Heart right ventricle (tissue), 16 donors: ENCODE measurements around the gene GPR45. TPM values are rescaled to one million over a fixed set of nuclear protein-coding genes. Genes with fewer than 3 reads are reported as not detected.

Experiments
- ATAC-seq, 8 donors: fragments of 200-7000 bp; cut with Tn5 transposase; one replicate each; pipeline ENCODE4 v1.9.1; 2020; ENCODE audit warnings: mild to moderate bottlenecking in 8 of 8, moderate library complexity in 8 of 8, moderate number of reproducible peaks in 1 of 8
- DNase-seq, 2 donors: peaks; one replicate each; pipeline ENCODE4 v3.0.0-alpha.2; 2020
- H3K27ac ChIP-seq, 10 donors: fragments of 200-600 bp; sonication (generic) in 2 of 10; one replicate each; pipeline versions ENCODE4 v1.5.0 to v1.8.0; 2020 to 2022; ENCODE audit warnings: mild to moderate bottlenecking in 3 of 10
- H3K27me3 ChIP-seq, 7 donors: fragments of 200-600 bp; one replicate each; pipeline ENCODE4 v1.8.0; 2021 to 2022; ENCODE audit warnings: mild to moderate bottlenecking in 2 of 7
- H3K36me3 ChIP-seq, 9 donors: fragments of 200-600 bp; sonication (generic) in 1 of 9; one replicate each; pipeline versions ENCODE4 v1.5.0 to v1.8.0; 2020 to 2022; ENCODE audit warnings: mild to moderate bottlenecking in 2 of 9
- H3K4me1 ChIP-seq, 9 donors: fragments of 200-600 bp; sonication (generic) in 1 of 9; one replicate each; pipeline versions ENCODE4 v1.5.0 to v1.8.0; 2020 to 2022; ENCODE audit warnings: mild to moderate bottlenecking in 4 of 9
- H3K4me3 ChIP-seq, 10 donors: fragments of 200-600 bp; sonication (generic) in 2 of 10; one replicate each; pipeline versions ENCODE4 v1.5.0 to v1.8.0; 2020 to 2022; ENCODE audit warnings: mild to moderate bottlenecking in 7 of 10, moderate library complexity in 2 of 10
- H3K9me3 ChIP-seq, 11 donors: fragments of 200-600 bp in 10 of 11; sonication (generic) in 2 of 11; one replicate each; pipeline versions ENCODE4 v1.5.0 to v1.8.0; 2013 to 2022; ENCODE audit warnings: mild to moderate bottlenecking in 2 of 11, control low read depth in 1 of 11, moderate library complexity in 1 of 11
- WGBS, 2 donors: extraction: QIAGEN DNeasy Blood & Tissue Kit; methylation state at CpG; one replicate each; pipeline ENCODE4 v1.1.7; 2013; ENCODE audit warnings: inconsistent platforms in 1 of 2; 5-methylcytosine and 5-hydroxymethylcytosine counted together
- intact Hi-C, 10 donors: fragments of 100-400 bp; cut with DNase I; formaldehyde crosslinking; loops; one replicate each; pipeline versions ENCODE4 v1.11.1 to v1.14.2; 2022
- long read RNA-seq, 3 donors: library from polyadenylated mRNA; unstranded; transcript quantifications; one replicate each; pipeline ENCODE4 v2.0.0, GENCODE V29; 2020 to 2021
- polyA plus RNA-seq, 2 donors: library from polyadenylated mRNA; stranded (reverse); fragments of 200-250 nt; gene quantifications; one replicate each; pipeline ENCODE4 v1.2.3, GENCODE V29; 2013
- total RNA-seq, 10 donors: library from RNA; stranded (reverse); fragmentation: NEBNext Ultra II Directional in 3 of 10; extraction: Animal tissue kit (Norgen Biotek cat#: 25700) in 3 of 10; gene quantifications; one replicate each; pipeline versions ENCODE4 v1.2.1 to v1.2.4, GENCODE V29; 2021 to 2023
- TF ChIP-seq, protein P1 (sequence below), 9 donors: fragments of 200-600 bp; sonication (generic) in 2 of 9; IDR thresholded peaks; one replicate each; pipeline versions ENCODE4 v1.5.0 to v1.8.0; 2021 to 2022; ENCODE audit warnings: antibody characterized with exemption in 9 of 9, mild to moderate bottlenecking in 5 of 9, moderate library complexity in 1 of 9
- donor health status: Arrhythmogenic right ventricular cardiomyopathy.
- donor health status: ischemic (EF 13 %, LVEDD 7.1; RV severe dilation, severe dysfunction).
- donor health status: healthy with polysubstance abuse.
- donor health status: DM: no; HTN: yes; CAD: no.
- donor health status: DM: no; HTN: no; CAD: no.
- donor health status: ischemic (EF 25% LVEDD 6.9; RV normal size, moderate dysfunction).
- donor health status: ischemic (EF 25% LVEDD 5.7; RV mildly dilated, moderate dysfunction).
- donor health status: healthy.
- donor health status: DM: yes; HTN: yes; CAD: no.
- donor health status: Ischemic cardiomyopathy.
- donor health status: ischemic (EF 35%, LVEDD 5.7; RV mildly dilated, moderate dysfunction).
- donor health status: nonischemic (EF 11% LVEDD 7.7; RV severe dilation, severe dysfunction).
- donor health status: DM: yes; HTN: yes; CAD: no.
- donor health status: PGD.
- donor health status: ischemic (EF 29% LVEDD 5.4; RV normal size, mild dysfunction).
- donor health status: nonischemic (EF 23%, LVEDD 6.1; RV moderate dilation, normal function).

GPR45 gene
- total RNA-seq, result not detected
- polyA plus RNA-seq, result not detected
- long read RNA-seq, donor 1, result 0 reads
- long read RNA-seq, donor 2, result 0 reads
- long read RNA-seq, donor 3, result 0 reads

DNA sequence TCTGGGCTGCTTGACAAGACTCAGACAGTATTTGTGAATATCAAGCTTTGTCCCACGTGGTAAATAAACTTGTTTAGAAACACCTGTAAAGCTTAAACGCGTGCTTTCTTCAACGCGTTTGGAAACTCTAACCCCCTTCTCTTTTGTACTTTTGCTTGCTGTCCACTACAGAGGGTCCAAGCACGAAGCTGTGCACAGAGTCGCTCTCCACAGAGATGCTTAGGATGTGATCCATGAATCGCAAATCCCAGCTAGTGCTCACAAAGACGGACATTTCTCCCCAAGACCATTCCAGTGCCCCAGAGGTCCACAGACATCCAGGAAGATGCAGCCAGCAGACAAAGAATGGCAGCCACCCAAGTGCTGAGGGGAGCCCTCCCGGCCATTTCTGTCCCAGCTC is at the start of gene GPR45:
Gene GPR45, plus strand, starts transcription at position 301 of the 400 bp plus-strand sequence. CDS start 116 bp downstream, outside the sequence.
- Histone ChIP-seq H3K4me3 (no peak within 1 kb of the TSS), H3K36me3 (no peaks in the 10 kb centered on the region), H3K9me3 (no peaks in the 10 kb centered on the region), H3K27ac (no peak within 1 kb of the TSS), H3K27me3 (peaks cover 0 to 11% (median 3%) of the 10 kb centered on the region in 7 donors), H3K4me1 (peaks cover 0 to 12% (median 0%) of the 10 kb centered on the region in 9 donors)
- ATAC-seq, result no peak
- TF ChIP-seq, protein P1, sequence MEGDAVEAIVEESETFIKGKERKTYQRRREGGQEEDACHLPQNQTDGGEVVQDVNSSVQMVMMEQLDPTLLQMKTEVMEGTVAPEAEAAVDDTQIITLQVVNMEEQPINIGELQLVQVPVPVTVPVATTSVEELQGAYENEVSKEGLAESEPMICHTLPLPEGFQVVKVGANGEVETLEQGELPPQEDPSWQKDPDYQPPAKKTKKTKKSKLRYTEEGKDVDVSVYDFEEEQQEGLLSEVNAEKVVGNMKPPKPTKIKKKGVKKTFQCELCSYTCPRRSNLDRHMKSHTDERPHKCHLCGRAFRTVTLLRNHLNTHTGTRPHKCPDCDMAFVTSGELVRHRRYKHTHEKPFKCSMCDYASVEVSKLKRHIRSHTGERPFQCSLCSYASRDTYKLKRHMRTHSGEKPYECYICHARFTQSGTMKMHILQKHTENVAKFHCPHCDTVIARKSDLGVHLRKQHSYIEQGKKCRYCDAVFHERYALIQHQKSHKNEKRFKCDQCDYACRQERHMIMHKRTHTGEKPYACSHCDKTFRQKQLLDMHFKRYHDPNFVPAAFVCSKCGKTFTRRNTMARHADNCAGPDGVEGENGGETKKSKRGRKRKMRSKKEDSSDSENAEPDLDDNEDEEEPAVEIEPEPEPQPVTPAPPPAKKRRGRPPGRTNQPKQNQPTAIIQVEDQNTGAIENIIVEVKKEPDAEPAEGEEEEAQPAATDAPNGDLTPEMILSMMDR (IDR thresholded peaks at IDR 0.05), result no peak
- no peak for DNase-seq
- intact Hi-C loops, result loop anchor here in 1 of 10 donors (10.0 kb wide), 1 partner anchor 77 kb away; no protein-coding TSS in a partner anchor
- WGBS, 2 donors, result 86 to 91% methylated on average over 10 of the region's 10 CpGs

- WGBS, 2 donors, result 22 to 29% methylated on average over 14 of the region's 14 CpGs
- Histone ChIP-seq H3K4me3 (no peak overlapping the region), H3K36me3 (no peaks in the 10 kb centered on the region), H3K27me3 (peaks cover 0 to 31% (median 14%) of the 10 kb centered on the region in 7 donors), H3K4me1 (no peaks in the 10 kb centered on the region), H3K27ac (no peak overlapping the region), H3K9me3 (peaks cover 0 to 10% (median 0%) of the 10 kb centered on the region in 11 donors)
- DNase-seq (no peak), ATAC-seq (no peak)
- TF ChIP-seq, protein P1 (IDR thresholded peaks at IDR 0.05), result no peak
- intact Hi-C loops, result no loop called here
These were observed 47.4 kb upstream of the GPR45 start for GRCh38 chr2:105194022-105194675.

DNA sequence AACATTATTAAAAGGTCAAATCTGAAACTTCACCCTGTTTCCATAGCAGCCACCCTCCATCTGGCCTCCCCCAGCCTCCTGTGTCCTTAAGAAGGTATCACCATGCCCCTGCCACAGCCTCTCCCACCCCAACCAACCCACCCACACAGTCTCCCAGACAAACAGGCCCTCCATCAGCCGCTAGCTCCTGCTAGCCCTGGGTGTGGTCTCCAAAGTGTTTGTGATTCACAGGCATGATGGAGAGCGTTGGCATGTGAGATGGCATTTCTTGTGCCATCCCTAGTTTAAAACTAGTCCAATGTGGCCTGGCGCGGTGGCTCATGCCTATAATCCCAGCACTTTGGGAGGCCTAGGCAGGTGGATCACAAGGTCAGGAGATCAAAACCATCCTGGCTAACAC is 44.9 kb upstream of the GPR45 start:
- DNase-seq (no peak), ATAC-seq (no peak)
- 90 to 93% methylated on average over 4 of the region's 4 CpGs for WGBS, 2 donors
- intact Hi-C loops, result no loop called here
- TF ChIP-seq, protein P1 (IDR thresholded peaks at IDR 0.05), result no peak
- Histone ChIP-seq H3K4me3 (no peak overlapping the region), H3K9me3 (no peaks in the 10 kb centered on the region), H3K27me3 (peaks cover 0 to 24% (median 9%) of the 10 kb centered on the region in 7 donors), H3K4me1 (no peaks in the 10 kb centered on the region), H3K36me3 (no peaks in the 10 kb centered on the region), H3K27ac (no peak overlapping the region)

GRCh38 chr2:105215586-105216192 is 25.9 kb upstream of the GPR45 start:
- H3K4me1 ChIP-seq, result no peaks in the 10 kb centered on the region
- peaks cover 0 to 5% (median 0%) of the 10 kb centered on the region in 7 donors for H3K27me3 ChIP-seq
- H3K36me3 ChIP-seq, result no peaks in the 10 kb centered on the region
- DNase-seq, result no peak
- WGBS, 2 donors, result 62 to 71% methylated on average over 5 of the region's 5 CpGs
- no peaks in the 10 kb centered on the region for H3K9me3 ChIP-seq
- H3K27ac ChIP-seq, result no peak overlapping the region
- intact Hi-C loops, result no loop called here
- no peak for ATAC-seq
- no peak overlapping the region for H3K4me3 ChIP-seq
- TF ChIP-seq, protein P1 (IDR thresholded peaks at IDR 0.05), result no peak
